SKM-1 treated with dmso at 0.1 percent for 144 hours (cell line): ENCODE results near the gene SLA2.
A peak's percentile ranks its signal among the peaks of the same experiment; 100 is the strongest.
"Not testable (repeated sequence)": the region's sequence is repeated elsewhere in the genome, so short reads cannot be mapped to it uniquely, and the experiment has no call there.

ENCODE experiments used
- DNase-seq: peaks from one replicate; lab custom pipeline; 2025; ENCODE audit not compliant: unreplicated experiment; lab: John Stamatoyannopoulos, UW

The SLA2 gene

GRCh38 chr20:36576081-36576445, 69.9 kb downstream of the SLA2 start:
- no peak for DNase-seq

- DNase-seq = peak; percentile 16
Measured at GRCh38 chr20:36574366-36575135, 71.4 kb downstream of the SLA2 start.

- DNase-seq = peak; percentile 39
Measured at GRCh38 chr20:36573798-36574365, 72.1 kb downstream of the SLA2 start.

- DNase-seq = peak; percentile 60
Measured at GRCh38 chr20:36573103-36573797, 72.7 kb downstream of the SLA2 start, which contains the start of gene TGIF2. Gene TGIF2 (plus strand): TSS chr20:36573597. CDS start chr20:36578775, 5,178 bp downstream.

- DNase-seq = no peak
Measured at GRCh38 chr20:36572701-36573102, 73.3 kb downstream of the SLA2 start.

GRCh38 chr20:36571564-36572504, 74.2 kb downstream of the SLA2 start:
- no peak for DNase-seq

- no peak for DNase-seq
Measured at GRCh38 chr20:36569847-36570429, 76.1 kb downstream of the SLA2 start.

- no peak for DNase-seq
Measured at GRCh38 chr20:36565520-36565919, 80.5 kb downstream of the SLA2 start.

GRCh38 chr20:36564726-36565121, 81.3 kb downstream of the SLA2 start:
- DNase-seq = not testable (repeated sequence)

GRCh38 chr20:36564078-36564725, 81.8 kb downstream of the SLA2 start:
- not testable (repeated sequence) for DNase-seq

- DNase-seq = no peak
Measured at GRCh38 chr20:36563374-36563773, 82.6 kb downstream of the SLA2 start.

GRCh38 chr20:36562724-36563123, 83.3 kb downstream of the SLA2 start:
- no peak for DNase-seq
